AG04450 (cell line): ENCODE measurements around the gene LETM1. TPM values are rescaled to one million over a fixed set of nuclear protein-coding genes. Genes with fewer than 3 reads are reported as not detected.

Source experiments
- CTCF ChIA-PET: fragments of 300-600, 350-600 bp; formaldehyde crosslinking; extraction: SDS; loops from one replicate; lab custom pipeline; 2022; ENCODE audit warnings: antibody characterized with exemption, inconsistent platforms; lab: Charles Lee
- POLR2A ChIA-PET: fragments of 350-600 bp; formaldehyde crosslinking; extraction: SDS; loops from one replicate; lab custom pipeline; 2021; ENCODE audit warnings: antibody characterized with exemption, inconsistent platforms; lab: Yijun Ruan, JAX
- DNase-seq: peaks from one replicate; pipeline ENCODE4 v3.0.0-alpha.2; 2011; ENCODE audit warnings: low read depth, low spot score
- H3K27ac ChIP-seq: one replicate; pipeline ENCODE4 v1.5.1; 2012; ENCODE audit warnings: low read depth, low read length, control low read depth
- H3K27me3 ChIP-seq: one replicate; pipeline ENCODE4 v1.6.0; 2012; ENCODE audit warnings: low read length; ENCODE audit not compliant: control insufficient read depth, insufficient read depth
- H3K4me3 ChIP-seq: 2 replicates; pipeline ENCODE4 v1.5.1; 2011; ENCODE audit warnings: mild to moderate bottlenecking, low read depth, low read length, control low read depth
- H3K9me3 ChIP-seq: 2 replicates; pipeline ENCODE4 v1.5.1; 2012; ENCODE audit warnings: low read length; ENCODE audit not compliant: control insufficient read depth, insufficient read depth
- CTCF ChIP-seq: IDR thresholded peaks from 2 replicates; pipeline ENCODE4 v1.5.1; 2011; ENCODE audit warnings: low read depth, low read length, control low read depth, inconsistent platforms
- polyA plus RNA-seq: library from polyadenylated mRNA; depleted of rRNA; stranded (reverse); fragments of >200 nt; gene quantifications from 2 replicates; pipeline ENCODE4 v1.2.3, GENCODE V29; 2011

The LETM1 gene
- polyA plus RNA-seq, 1 experiment, result 11.9 TPM

GRCh38 chr4:1832690-1833089, 23.3 kb downstream of the LETM1 start:
- no peak overlapping the region for H3K27ac ChIP-seq
- no peak for TF ChIP-seq CTCF
- CTCF ChIA-PET, result interaction anchor here (0.7 to 1.1 kb wide), 2 partner anchors 76 to 169 kb away, joined by 3 to 6 read pairs; no protein-coding TSS in a partner anchor
- H3K9me3 ChIP-seq, result no peaks in the 10 kb centered on the region
- H3K27me3 ChIP-seq, result no peaks in the 10 kb centered on the region
- DNase-seq, result no peak
- no peak overlapping the region for H3K4me3 ChIP-seq
- POLR2A ChIA-PET, result no interaction called here

DNA sequence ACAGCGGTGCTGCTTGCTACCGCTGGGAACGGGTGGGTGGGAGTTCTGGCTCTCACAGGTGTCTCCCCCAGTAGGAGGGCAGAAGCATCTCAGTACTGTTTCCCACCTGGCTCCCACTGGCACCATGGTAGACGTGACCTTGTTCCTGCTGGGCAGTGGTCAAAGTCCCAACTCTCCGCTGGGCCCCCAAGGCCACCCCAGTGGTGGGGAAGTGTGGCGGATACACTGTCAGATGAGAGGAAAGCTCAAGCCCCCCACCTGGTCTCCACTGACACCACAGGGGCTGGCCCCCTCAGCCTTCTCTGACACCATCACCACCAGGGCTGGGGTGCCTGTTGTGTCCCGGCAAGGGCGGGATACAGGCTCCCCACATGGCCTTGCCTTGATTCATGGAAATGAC, 24.6 kb downstream of the LETM1 start:
- H3K9me3 ChIP-seq, result no peaks in the 10 kb centered on the region
- TF ChIP-seq CTCF, result no peak
- H3K4me3 ChIP-seq, result no peak overlapping the region
- no peak for DNase-seq
- H3K27ac ChIP-seq, result no peak overlapping the region
- ChIA-PET CTCF (interaction anchor here (1.8 kb wide), 1 partner anchor 68 kb away, joined by 4 read pairs; no protein-coding TSS in a partner anchor), POLR2A (no interaction called here)
- no peaks in the 10 kb centered on the region for H3K27me3 ChIP-seq

- ChIA-PET CTCF (interaction anchor here (1.8 kb wide), 1 partner anchor 69 kb away, joined by 4 read pairs; no protein-coding TSS in a partner anchor), POLR2A (no interaction called here)
- TF ChIP-seq CTCF, result no peak
Observed at GRCh38 chr4:1830642-1831228, 25.2 kb downstream of the LETM1 start.

GRCh38 chr4:1830234-1830633, 25.7 kb downstream of the LETM1 start:
- no peaks in the 10 kb centered on the region for H3K27me3 ChIP-seq
- POLR2A ChIA-PET, result no interaction called here
- H3K4me3 ChIP-seq, result no peak overlapping the region
- CTCF ChIA-PET, result interaction anchor here (1.8 kb wide), 1 partner anchor 69 kb away, joined by 4 read pairs; no protein-coding TSS in a partner anchor
- no peak for TF ChIP-seq CTCF
- no peaks in the 10 kb centered on the region for H3K9me3 ChIP-seq
- no peak for DNase-seq
- no peak overlapping the region for H3K27ac ChIP-seq

More at GRCh38 chr4:1830642-1831228, 25.2 kb downstream of the LETM1 start:
- Histone ChIP-seq H3K27ac (no peak overlapping the region), H3K4me3 (no peak overlapping the region), H3K27me3 (no peaks in the 10 kb centered on the region), H3K9me3 (no peaks in the 10 kb centered on the region)
- no peak for DNase-seq

GRCh38 chr4:1826531-1827350, 29.2 kb downstream of the LETM1 start:
- POLR2A ChIA-PET, result no interaction called here
- no peak for TF ChIP-seq CTCF
- CTCF ChIA-PET, result interaction anchor here (1.0 kb wide), 1 partner anchor 73 kb away, joined by 3 read pairs; no protein-coding TSS in a partner anchor

More at GRCh38 chr4:1826531-1827350, 29.2 kb downstream of the LETM1 start:
- no peaks in the 10 kb centered on the region for H3K27me3 ChIP-seq
- H3K27ac ChIP-seq, result no peak overlapping the region
- no peak for DNase-seq
- H3K4me3 ChIP-seq, result no peak overlapping the region
- no peaks in the 10 kb centered on the region for H3K9me3 ChIP-seq
